Measurements from ENCODE around the gene TMEM8B.
"Not testable (repeated sequence)": the region's sequence is repeated elsewhere in the genome, so short reads cannot be mapped to it uniquely, and the experiment has no call there.

Gene TMEM8B

GRCh38 chr9:35905051-35905781 lies 76.2 kb downstream of the TMEM8B start:
- DNase-seq: no peak

- peak in 6 of 56 donors; percentile 9 to 46 (median 24) for DNase-seq
Measured at GRCh38 chr9:35905912-35906679, 77.1 kb downstream of the TMEM8B start, which contains the start of gene HRCT1. Gene HRCT1, plus strand, starts transcription at chr9:35906202. Its CDS starts 86 bp downstream, at chr9:35906288.

GRCh38 chr9:35906923-35907699 lies 78.1 kb downstream of the TMEM8B start:
- DNase-seq: no peak

GRCh38 chr9:35907711-35908503 lies 78.9 kb downstream of the TMEM8B start:
- DNase-seq: peak in 5 of 56 donors; percentile 8 to 49 (median 26)

GRCh38 chr9:35908504-35909125 lies 79.6 kb downstream of the TMEM8B start:
- no peak for DNase-seq

- no peak for DNase-seq
Measured at GRCh38 chr9:35909274-35909673, 80.2 kb downstream of the TMEM8B start, which contains the start of gene SPAAR. Gene SPAAR, plus strand, starts transcription at chr9:35909490. Its CDS starts 974 bp downstream, at chr9:35910464.

GRCh38 chr9:35909687-35910612 lies 80.9 kb downstream of the TMEM8B start:
- DNase-seq: no peak

GRCh38 chr9:35910613-35911359 lies 81.8 kb downstream of the TMEM8B start:
- DNase-seq: no peak

GRCh38 chr9:35911690-35912089 lies 82.7 kb downstream of the TMEM8B start:
- DNase-seq: no peak

GRCh38 chr9:35912791-35913400 lies 83.9 kb downstream of the TMEM8B start:
- no peak for DNase-seq

GRCh38 chr9:35913429-35913828 lies 84.4 kb downstream of the TMEM8B start:
- DNase-seq: not testable (repeated sequence)

- no peak for DNase-seq
Measured at GRCh38 chr9:35914301-35914807, 85.3 kb downstream of the TMEM8B start.

Data from amygdala (tissue), 56 donors.